Effector memory CD4-positive, alpha-beta T cell (primary cell): ENCODE results near the gene RALY.

Source experiments
- DNase-seq, 3 donors: peaks; one replicate each; pipeline ENCODE4 v3.0.0-alpha.2; 2020
- H3K27ac ChIP-seq: 2 replicates; pipeline ENCODE4 v1.7.0; 2013; ENCODE audit warnings: mild to moderate bottlenecking, low read length, moderate library complexity; ENCODE audit not compliant: insufficient read depth, poor library complexity, severe bottlenecking
- H3K27me3 ChIP-seq: replicated peaks from 2 replicates; pipeline ENCODE4 v1.7.0; 2013; ENCODE audit warnings: mild to moderate bottlenecking, low read length; ENCODE audit not compliant: insufficient read depth, control insufficient read depth, poor library complexity, severe bottlenecking
- H3K36me3 ChIP-seq: 2 replicates; pipeline ENCODE4 v1.7.0; 2013; ENCODE audit warnings: mild to moderate bottlenecking, low read length, moderate library complexity; ENCODE audit not compliant: control insufficient read depth, insufficient read depth
- H3K4me1 ChIP-seq: 2 replicates; pipeline ENCODE4 v1.7.0; 2013; ENCODE audit warnings: low read length, mild to moderate bottlenecking; ENCODE audit not compliant: control insufficient read depth, insufficient read depth, poor library complexity, severe bottlenecking
- H3K4me3 ChIP-seq: 2 replicates; pipeline ENCODE4 v1.7.0; 2013; ENCODE audit warnings: low read length, low read depth, mild to moderate bottlenecking; ENCODE audit not compliant: insufficient read depth, poor library complexity, severe bottlenecking
- H3K9me3 ChIP-seq: 2 replicates; pipeline ENCODE4 v1.7.0; 2013; ENCODE audit warnings: mild to moderate bottlenecking, low read length, moderate library complexity; ENCODE audit not compliant: control insufficient read depth

The RALY gene

DNA sequence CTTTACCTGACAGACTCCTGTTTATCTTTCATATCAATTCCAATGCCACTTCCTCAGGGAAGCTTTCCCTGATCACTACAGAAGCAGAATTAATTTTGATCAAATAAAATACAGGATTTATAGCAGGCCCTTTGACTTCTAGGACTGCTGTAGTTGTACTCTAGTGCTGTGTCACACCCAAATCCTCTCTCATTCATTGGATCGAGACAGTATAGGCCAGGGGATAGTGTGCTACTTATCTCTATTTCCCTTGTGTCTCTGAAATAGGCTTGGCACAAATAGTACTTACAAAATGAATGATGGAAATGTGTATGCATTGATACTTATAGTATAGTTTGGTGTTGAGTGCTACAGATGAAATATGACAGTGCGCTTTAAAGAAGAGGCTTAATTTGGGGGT is 19.8 kb downstream of the RALY start:
- Histone ChIP-seq H3K4me3 (no peak overlapping the region), H3K36me3 (no peaks in the 10 kb centered on the region), H3K27ac (no peak overlapping the region), H3K9me3 (no peaks in the 10 kb centered on the region), H3K4me1 (peaks cover 21% of the 10 kb centered on the region), H3K27me3 (no peaks in the 10 kb centered on the region)
- DNase-seq = no peak

DNA sequence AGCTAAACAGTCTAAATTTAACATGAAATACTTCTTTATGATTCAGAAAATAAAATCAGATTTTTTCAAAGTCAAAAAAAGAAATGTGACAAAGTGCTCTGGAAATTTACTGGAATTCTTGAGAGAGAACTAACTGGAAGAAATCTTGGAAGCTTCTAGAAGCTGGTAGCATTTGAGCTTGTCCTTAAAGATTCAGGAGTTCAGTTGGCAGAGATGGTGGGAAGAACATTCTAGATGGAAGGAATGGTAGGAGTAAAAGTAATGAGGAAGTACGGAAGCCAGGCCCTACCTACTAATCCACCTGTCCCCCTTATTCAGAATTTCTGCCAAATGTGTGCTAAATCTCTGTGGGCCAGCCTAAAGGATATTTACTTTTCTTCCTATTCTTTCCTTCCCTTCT is 21.2 kb downstream of the RALY start:
- H3K4me1 ChIP-seq = peaks cover 8% of the 10 kb centered on the region
- H3K27me3 ChIP-seq = no peaks in the 10 kb centered on the region
- no peak overlapping the region for H3K27ac ChIP-seq
- no peak for DNase-seq
- no peak overlapping the region for H3K4me3 ChIP-seq
- no peaks in the 10 kb centered on the region for H3K9me3 ChIP-seq
- no peaks in the 10 kb centered on the region for H3K36me3 ChIP-seq

DNA sequence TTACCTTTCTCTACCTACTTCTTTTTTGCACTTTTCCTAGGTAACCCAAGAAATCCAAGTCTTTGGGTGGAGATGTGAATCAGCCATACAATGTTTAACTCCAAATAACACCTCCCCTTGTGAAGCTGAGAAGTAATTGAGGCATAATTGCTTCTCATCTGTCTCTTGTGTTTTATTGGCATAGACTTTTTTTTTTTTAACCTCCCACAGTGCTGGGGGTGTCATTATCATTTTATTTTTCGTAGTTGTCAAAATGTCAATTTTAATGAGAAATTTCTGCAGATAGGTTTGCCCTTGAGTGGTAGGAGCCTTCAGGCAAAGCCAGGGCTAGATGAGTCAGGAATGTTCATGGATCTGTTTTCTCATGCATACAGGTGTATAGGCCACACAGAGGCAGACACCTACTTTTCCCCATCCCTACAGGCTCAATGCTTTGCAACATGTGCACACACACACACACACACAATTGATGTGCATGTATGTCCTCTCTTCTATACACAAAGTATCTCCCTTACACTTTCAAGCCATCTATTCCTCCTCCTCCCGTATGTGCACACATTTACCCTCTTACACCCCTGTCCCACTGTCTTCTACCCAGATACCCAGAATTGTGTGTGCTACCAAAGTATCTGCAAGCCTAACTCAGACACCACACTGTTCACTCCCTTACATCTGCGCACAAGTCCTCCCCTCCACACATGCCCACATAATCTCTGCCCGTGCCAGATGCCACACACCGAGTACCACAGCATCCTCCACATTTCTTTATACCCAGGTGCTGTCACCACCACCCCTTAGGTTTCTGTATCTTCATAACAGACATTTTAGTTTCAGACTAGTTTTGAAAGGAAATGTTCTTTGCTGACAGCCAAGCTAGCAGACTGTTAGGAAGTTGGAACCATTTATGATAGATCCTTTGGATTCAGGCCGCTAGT is 22.0 kb downstream of the RALY start:
- Histone ChIP-seq H3K27ac (no peak overlapping the region), H3K36me3 (no peaks in the 10 kb centered on the region), H3K9me3 (no peaks in the 10 kb centered on the region), H3K4me3 (no peak overlapping the region), H3K27me3 (no peaks in the 10 kb centered on the region), H3K4me1 (peaks cover 4% of the 10 kb centered on the region)
- no peak for DNase-seq

GRCh38 chr20:34016736-34017135 is 23.0 kb downstream of the RALY start:
- Histone ChIP-seq H3K27me3 (no peaks in the 10 kb centered on the region), H3K36me3 (no peaks in the 10 kb centered on the region), H3K4me3 (no peak overlapping the region), H3K4me1 (no peaks in the 10 kb centered on the region), H3K27ac (no peak overlapping the region), H3K9me3 (no peaks in the 10 kb centered on the region)
- DNase-seq = no peak

DNA sequence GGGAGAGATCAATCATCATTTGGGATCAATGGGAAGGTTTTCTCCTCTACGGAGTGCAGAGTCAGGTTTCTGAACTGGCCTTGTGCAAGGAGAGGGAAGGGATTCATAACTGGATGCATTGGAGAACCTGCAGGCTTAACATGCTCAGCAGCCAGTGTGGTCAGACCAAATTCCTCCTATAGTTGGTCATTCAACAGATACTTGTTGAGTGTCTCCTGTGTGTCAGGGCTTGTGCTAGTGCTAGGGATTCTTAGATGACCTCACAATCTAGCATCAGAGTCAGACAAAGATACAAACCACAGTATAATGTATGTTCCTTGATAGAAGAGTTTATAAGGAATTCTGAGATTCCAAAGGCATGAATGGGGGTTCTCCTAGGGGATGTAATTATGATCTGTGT is 23.9 kb downstream of the RALY start:
- Histone ChIP-seq H3K27me3 (no peaks in the 10 kb centered on the region), H3K9me3 (no peaks in the 10 kb centered on the region), H3K36me3 (no peaks in the 10 kb centered on the region), H3K27ac (no peak overlapping the region), H3K4me1 (peaks cover 5% of the 10 kb centered on the region), H3K4me3 (no peak overlapping the region)
- no peak for DNase-seq

- H3K27me3 ChIP-seq = no peaks in the 10 kb centered on the region
- peaks cover 10% of the 10 kb centered on the region for H3K4me1 ChIP-seq
- no peaks in the 10 kb centered on the region for H3K9me3 ChIP-seq
- no peak overlapping the region for H3K4me3 ChIP-seq
- H3K36me3 ChIP-seq = no peaks in the 10 kb centered on the region
- H3K27ac ChIP-seq = no peak overlapping the region
- DNase-seq = no peak
Observed at GRCh38 chr20:34018166-34018565, 24.5 kb downstream of the RALY start.

DNA sequence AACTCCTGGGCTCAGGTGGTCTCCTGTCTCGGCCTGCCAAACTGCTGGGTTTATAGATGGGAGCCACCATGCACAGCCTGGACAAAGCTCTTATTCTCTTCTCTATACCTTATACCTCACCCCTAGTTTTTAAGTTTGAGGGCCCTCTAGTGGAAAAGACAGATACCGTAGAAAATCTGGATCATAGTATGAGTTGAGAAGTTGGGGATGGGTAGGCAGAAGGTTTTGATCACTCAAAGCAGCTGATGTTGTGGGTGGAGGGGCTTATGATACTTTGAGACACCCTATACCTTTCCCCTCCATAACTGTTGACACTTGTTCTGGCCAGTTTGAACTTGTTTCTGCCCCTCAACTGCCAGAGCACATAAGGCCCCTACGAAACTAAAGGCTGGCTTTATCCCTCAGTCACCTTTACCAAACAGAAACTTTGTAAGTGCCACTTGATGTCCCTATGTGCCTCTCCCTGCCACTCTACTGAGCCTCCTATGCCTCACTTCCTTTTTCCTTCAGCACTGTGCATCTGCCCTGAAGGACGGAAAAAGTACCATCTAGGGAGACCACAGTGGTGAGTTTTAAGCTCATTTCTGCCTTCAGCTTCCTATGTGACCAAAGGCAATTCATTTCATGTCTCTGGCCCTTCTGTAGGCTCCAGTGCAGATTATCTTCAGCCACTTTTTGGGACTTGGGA is 28.6 kb downstream of the RALY start:
- Histone ChIP-seq H3K4me3 (no peak overlapping the region), H3K27me3 (no peaks in the 10 kb centered on the region), H3K9me3 (no peaks in the 10 kb centered on the region), H3K27ac (no peak overlapping the region), H3K36me3 (no peaks in the 10 kb centered on the region), H3K4me1 (peaks cover 14% of the 10 kb centered on the region)
- DNase-seq = no peak

GRCh38 chr20:34022839-34023234 is 29.1 kb downstream of the RALY start:
- Histone ChIP-seq H3K4me1 (peaks cover 14% of the 10 kb centered on the region), H3K27me3 (no peaks in the 10 kb centered on the region), H3K9me3 (no peaks in the 10 kb centered on the region), H3K4me3 (no peak overlapping the region), H3K36me3 (no peaks in the 10 kb centered on the region), H3K27ac (no peak overlapping the region)
- no peak for DNase-seq

DNA sequence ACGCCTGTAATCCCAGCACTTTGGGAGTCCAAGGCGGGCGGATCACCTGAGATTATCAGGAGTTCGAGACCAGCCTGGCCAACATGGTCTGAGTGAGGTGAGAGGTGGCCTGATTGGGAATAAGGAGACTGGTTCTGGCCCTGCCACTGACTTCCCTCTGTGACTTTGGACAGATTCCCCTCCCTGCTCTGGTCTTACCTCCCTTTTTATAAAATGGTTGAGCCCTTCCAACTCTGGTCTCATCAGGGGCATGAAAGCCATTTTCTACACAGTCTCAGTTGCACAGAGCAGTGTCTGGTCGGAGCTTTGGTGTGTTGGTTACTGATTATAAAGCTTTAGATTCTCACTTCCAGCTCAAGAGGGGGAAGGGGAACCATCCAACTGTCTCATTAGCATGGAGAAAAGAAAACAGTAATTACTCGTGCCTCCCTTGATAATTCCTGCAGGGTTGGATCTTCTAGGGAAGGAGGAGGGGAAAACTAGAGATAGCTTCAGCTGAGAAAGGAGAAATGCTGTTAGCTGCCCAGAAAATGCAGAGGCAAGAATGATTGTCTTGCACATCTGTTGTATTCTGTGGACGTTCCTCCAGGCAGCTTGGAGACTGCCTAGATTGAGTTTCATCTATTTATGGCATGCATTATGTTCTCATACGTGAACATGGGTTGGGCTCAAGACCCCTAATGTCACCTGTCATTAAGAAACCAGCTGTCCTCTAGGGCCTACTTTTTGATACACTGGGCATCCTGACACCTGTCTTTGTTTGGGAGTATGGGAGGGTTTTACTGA is 30.4 kb downstream of the RALY start:
- Histone ChIP-seq H3K27me3 (no peaks in the 10 kb centered on the region), H3K4me3 (no peak overlapping the region), H3K27ac (no peak overlapping the region), H3K4me1 (peaks cover 14% of the 10 kb centered on the region), H3K9me3 (no peaks in the 10 kb centered on the region), H3K36me3 (no peaks in the 10 kb centered on the region)
- DNase-seq = no peak
